ENCODE results near the gene ARHGAP28. TPM values are rescaled to one million over a fixed set of nuclear protein-coding genes. Genes with fewer than 3 reads are reported as not detected.

Gene ARHGAP28
- total RNA-seq, 1 experiment from 2014 or later, result 9.2 TPM

GRCh38 chr18:6711467-6711866 is 18.0 kb upstream of the ARHGAP28 start:
- no peak overlapping the region for H3K27ac ChIP-seq (ENCODE audit: insufficient read length, low read depth, low read length)
- no peak overlapping the region for H2AFZ ChIP-seq (ENCODE audit: low read length)
- Mint-ChIP-seq H3K27me3 (ENCODE audit: low read depth) (no peaks in the 10 kb centered on the region), H3K9me3 (no peaks in the 10 kb centered on the region), H3K4me3 (no peak overlapping the region), H3K36me3 (ENCODE audit: insufficient read depth in 1 of 3, low read depth in 3 of 3) (no peaks in the 10 kb centered on the region; a peak in 1 of 7 replicates), H3K27ac (no peak overlapping the region), H3K4me1 (peaks cover 12 to 18% of the 10 kb centered on the region in 2 experiments)
- no peak for TF ChIP-seq CTCF (conservative IDR thresholded peaks at IDR 0.05)
- H2BK120ac ChIP-seq (ENCODE audit: low read depth, low read length, poor library complexity, severe bottlenecking), result no peak overlapping the region
- no peak overlapping the region for H4K8ac ChIP-seq (replicated peaks; ENCODE audit: insufficient read length, low read depth, low read length)
- no peak overlapping the region for H2BK20ac ChIP-seq (ENCODE audit: low read depth, low read length, poor library complexity, severe bottlenecking)
- H3K23me2 ChIP-seq (ENCODE audit: insufficient read length, low read depth, low read length, poor library complexity, severe bottlenecking), result no peaks in the 10 kb centered on the region
- no peak overlapping the region for H4K91ac ChIP-seq (ENCODE audit: insufficient read length, low read depth, low read length)
- no peaks in the 10 kb centered on the region for H4K20me1 ChIP-seq (ENCODE audit: control insufficient read depth, insufficient read depth, insufficient read length)
- H3K79me2 ChIP-seq (ENCODE audit: insufficient read depth, low read length), result no peaks in the 10 kb centered on the region
- H4K5ac ChIP-seq (ENCODE audit: insufficient read length, low read depth, low read length), result no peak overlapping the region
- no peak for DNase-seq
- H2BK15ac ChIP-seq (ENCODE audit: low read depth, low read length), result no peak overlapping the region
- no peak overlapping the region for H3K4me2 ChIP-seq (ENCODE audit: insufficient read depth, insufficient read length, low read length)
- H3K56ac ChIP-seq (ENCODE audit: insufficient read length, low read depth, low read length), result no peak overlapping the region
- no peaks in the 10 kb centered on the region for H3K27me3 ChIP-seq (ENCODE audit: insufficient read depth, low read length)
- H3K23ac ChIP-seq (ENCODE audit: insufficient read length, low read depth, low read length), result no peak overlapping the region
- H3K79me1 ChIP-seq (ENCODE audit: insufficient read depth, low read depth, low read length, poor library complexity, severe bottlenecking), result no peaks in the 10 kb centered on the region
- H2BK12ac ChIP-seq (ENCODE audit: insufficient read length, low read depth, low read length), result no peak overlapping the region
- no peak overlapping the region for H3K9ac ChIP-seq (ENCODE audit: extremely low read depth, insufficient read length, low read length)
- H2AK5ac ChIP-seq (ENCODE audit: insufficient read length, low read length), result no peak overlapping the region
- H3K4ac ChIP-seq (ENCODE audit: low read depth, low read length), result no peak overlapping the region
- no CpG with 5 or more reads among the region's 1 CpG for WGBS (ENCODE audit: extremely low coverage, insufficient read length, low lambda C conversion rate)
- H3T11ph ChIP-seq (ENCODE audit: low read length), result no peak overlapping the region
- no peak overlapping the region for H2BK5ac ChIP-seq (ENCODE audit: insufficient read length, low read length)
- no peaks in the 10 kb centered on the region for H3K9me3 ChIP-seq (ENCODE audit: control insufficient read depth, low read depth, low read length)
- H3K18ac ChIP-seq (ENCODE audit: insufficient read length, low read depth, low read length), result no peak overlapping the region
- peaks cover 8% of the 10 kb centered on the region; the same call in 1 of the 2 replicates for H3K4me1 ChIP-seq (ENCODE audit: insufficient read depth, low read length)
- no peak overlapping the region for H3K14ac ChIP-seq (ENCODE audit: insufficient read depth, low read length)
